HG03460 (cell line): ENCODE data around the gene MLLT6.
A peak's percentile ranks its signal among the peaks of the same experiment; 100 is the strongest.

Experiments used
- ATAC-seq: cut with Tn5 transposase; IDR thresholded peaks from one replicate; pipeline ENCODE4 v1.9.1; 2021; ENCODE audit not compliant: unreplicated experiment

Gene MLLT6

GRCh38 chr17:38674749-38675615 is 30.1 kb upstream of the MLLT6 start, which contains the start of gene EPOP:
EPOP (minus strand) TSS chr17:38674957; CDS start chr17:38674495, 462 bp downstream.
- peak; percentile 83 for ATAC-seq

GRCh38 chr17:38676706-38677504 is 28.2 kb upstream of the MLLT6 start:
- ATAC-seq = no peak

- ATAC-seq = no peak
Measured at GRCh38 chr17:38677819-38678218, 27.3 kb upstream of the MLLT6 start.

DNA sequence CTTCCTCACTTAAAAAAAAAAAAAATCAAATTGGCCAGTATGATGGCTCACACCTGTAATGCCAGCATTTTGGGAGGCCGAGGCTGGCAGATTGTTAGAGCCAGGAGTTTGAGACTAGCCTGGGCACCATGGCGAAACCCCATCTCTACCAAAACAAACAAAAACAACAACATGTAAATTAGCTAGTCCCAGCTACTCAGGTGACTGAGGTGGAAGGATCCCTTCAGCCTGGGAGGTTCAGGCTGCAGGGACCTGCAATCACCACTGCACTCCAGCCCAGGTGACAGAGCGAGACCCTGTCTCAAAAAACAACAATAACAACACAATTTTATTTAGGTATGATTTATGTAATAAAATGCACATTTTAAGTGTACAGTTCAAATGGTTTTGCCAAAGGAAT is 24.0 kb upstream of the MLLT6 start:
- no peak for ATAC-seq

DNA sequence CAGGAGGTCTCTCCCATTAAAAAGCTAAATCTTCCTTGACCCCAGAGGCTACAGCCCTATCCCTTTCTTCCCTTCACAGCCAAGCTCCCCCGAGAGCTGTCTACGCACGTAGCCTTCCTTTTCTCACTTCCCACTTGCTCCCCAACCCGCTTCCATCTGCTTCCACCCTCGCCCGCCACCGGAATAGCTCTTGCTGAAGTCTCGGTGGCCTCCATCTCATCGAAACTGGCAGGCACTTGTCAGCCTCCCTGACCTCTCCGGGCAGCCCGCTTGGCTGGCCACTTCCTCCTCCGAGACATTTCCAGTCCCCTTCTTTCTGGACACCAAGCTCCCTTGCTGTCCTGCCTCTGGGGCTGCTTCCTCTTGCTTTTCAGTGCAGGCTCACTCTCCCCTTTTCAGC is 19.6 kb upstream of the MLLT6 start:
- ATAC-seq = no peak

DNA sequence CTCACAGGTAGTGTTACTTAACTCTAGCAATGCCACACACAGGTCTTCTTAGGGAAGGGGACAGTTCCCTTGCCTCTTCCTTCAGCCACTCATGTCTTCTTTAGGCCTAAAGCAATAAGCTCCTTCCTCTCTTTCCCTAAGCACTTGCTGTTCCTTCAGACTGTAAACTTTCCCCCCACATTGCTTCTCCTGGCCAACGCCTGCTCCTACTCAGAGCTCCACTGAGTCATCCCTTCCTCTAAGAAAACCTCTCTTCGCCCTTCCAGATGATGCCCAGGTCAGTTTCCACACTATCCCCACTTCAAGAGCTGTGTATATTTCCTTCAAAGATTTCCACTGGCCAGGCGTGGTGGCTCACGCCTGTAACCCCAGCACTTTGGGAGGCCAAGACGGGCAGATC is 17.8 kb upstream of the MLLT6 start:
- ATAC-seq = no peak

GRCh38 chr17:38690386-38690785 is 14.7 kb upstream of the MLLT6 start:
- ATAC-seq = no peak

GRCh38 chr17:38691154-38691553 is 13.9 kb upstream of the MLLT6 start:
- ATAC-seq = no peak

GRCh38 chr17:38693700-38694329 is 11.3 kb upstream of the MLLT6 start:
- no peak for ATAC-seq

DNA sequence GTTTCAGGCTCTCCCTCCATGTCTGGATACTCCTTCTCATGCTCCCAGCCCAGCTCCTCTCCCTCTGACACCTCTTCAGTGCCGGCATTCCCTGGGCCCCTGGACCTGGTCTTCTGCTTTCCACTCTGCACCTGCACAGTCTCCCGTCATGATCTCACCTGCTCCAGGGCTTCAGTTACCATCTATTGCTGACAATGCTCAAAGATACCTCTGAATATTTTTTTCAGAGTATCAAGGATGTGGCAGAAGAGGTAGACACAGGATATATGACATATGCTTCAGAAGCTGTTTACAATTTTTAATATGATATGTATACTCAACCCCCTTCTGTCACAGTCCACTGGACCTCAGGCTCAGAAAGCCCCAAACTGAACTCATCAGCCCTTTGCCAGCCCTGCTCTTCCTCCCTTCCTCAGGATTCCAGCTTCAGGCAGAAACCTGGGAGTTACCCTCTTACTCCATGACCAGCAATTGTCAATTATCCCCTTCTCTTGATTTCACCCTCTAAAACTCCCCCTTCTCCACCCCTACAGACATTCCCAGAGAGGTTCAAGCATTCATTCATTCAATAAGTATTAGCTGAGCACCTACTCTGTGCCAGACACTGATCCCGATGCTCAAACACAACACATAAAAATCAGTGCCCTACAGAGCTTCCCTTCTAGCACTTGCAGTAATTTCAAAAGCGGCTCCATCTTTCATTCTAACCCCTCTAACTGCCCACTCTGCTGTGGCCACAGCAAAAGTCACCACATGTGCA is 7.8 kb upstream of the MLLT6 start:
- ATAC-seq = no peak

DNA sequence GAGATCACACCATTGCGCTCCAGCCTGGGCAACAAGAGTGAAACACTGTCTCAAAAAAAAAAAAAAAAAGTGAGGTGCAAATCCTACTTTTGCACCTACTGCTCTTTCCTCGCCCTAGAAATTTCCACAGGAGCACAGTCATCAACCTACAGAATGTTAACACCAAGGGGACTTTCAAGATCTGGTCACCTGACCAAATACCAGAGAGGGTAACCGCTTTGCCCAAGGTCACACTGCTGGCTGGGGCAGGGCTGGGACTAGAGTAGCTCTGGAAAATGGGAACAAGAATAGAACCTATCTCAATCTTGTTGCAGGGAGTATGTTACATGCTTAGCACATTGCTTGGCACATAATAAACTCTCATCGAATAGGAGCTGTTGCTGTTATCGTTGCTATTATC is 6.3 kb upstream of the MLLT6 start:
- ATAC-seq = no peak

GRCh38 chr17:38701504-38702165 is 3.4 kb upstream of the MLLT6 start:
- ATAC-seq = no peak

DNA sequence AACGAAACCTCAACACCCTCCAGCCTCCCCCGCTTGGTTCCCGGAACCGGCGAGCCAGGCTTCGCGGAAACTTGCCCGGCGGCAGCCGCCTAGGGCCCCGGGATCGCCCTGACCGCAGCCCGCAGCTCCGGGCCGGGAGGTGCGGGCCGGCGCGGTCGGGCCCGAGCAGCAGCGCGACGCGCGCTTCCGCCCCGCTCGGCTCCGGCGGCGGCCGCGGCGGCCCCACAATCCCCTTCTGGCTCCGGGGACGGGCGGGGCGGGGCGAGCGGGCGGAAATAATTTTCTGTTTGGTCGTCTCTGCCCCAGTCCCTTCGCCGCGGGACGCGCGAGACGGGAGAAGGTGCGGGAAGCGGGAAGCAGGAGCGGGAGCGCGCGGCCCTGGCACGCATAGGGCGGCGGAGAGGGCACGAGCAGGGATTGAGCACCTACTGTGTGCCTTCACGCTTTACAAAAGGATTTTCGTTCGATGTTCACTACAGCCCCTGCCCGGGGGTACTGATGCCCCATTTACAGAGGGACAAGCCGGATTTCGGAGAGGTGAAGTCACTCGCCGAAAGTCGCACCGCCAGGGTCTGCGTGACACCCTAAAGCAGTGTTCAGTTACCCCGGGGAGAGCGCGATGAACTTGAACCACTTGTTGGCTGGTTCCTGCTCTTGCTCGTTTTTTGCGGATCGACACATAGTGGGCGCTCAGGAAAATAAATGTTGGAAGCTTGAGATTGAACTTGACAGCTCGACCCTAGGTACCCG is 2.7 kb upstream of the MLLT6 start:
- no peak for ATAC-seq

DNA sequence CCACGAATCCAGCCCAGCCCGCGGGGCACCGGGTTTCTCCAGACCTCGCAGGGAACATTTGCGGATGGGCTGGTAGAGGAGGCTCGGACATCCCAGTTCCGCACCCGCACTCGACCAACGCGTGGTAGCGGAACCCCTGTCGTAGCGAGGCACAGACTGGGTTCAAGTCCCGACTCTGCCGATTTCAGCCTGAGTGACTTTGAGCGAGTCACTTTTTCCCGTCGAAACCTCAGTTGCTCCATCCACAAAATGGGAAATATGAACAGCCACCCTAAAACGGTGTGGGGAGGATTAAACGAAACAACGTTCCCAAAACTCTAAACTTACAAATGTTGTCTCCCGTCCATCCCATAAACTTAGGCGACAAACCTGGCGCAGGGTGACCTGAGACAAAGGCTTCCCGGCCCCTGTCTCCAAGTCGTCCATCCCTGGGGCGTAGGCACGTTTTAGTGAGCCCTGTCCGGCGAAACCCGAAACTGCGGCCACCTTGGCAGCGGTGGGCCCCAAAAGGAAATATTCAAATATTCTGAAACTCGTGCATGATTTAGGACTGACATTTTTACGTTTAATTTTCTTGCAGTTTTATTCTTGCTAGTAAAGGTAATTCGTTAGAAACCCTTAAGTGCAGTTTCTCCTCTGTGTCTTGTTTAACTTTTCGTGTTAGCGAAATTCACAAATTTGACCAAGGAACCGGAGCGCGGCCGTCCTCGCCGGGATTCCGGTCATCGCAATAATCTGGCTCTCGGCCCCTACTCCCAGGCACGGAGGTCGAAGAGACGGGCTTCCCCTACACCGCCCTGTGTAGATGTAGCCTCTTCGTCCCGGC is 1.9 kb upstream of the MLLT6 start:
- ATAC-seq = no peak

DNA sequence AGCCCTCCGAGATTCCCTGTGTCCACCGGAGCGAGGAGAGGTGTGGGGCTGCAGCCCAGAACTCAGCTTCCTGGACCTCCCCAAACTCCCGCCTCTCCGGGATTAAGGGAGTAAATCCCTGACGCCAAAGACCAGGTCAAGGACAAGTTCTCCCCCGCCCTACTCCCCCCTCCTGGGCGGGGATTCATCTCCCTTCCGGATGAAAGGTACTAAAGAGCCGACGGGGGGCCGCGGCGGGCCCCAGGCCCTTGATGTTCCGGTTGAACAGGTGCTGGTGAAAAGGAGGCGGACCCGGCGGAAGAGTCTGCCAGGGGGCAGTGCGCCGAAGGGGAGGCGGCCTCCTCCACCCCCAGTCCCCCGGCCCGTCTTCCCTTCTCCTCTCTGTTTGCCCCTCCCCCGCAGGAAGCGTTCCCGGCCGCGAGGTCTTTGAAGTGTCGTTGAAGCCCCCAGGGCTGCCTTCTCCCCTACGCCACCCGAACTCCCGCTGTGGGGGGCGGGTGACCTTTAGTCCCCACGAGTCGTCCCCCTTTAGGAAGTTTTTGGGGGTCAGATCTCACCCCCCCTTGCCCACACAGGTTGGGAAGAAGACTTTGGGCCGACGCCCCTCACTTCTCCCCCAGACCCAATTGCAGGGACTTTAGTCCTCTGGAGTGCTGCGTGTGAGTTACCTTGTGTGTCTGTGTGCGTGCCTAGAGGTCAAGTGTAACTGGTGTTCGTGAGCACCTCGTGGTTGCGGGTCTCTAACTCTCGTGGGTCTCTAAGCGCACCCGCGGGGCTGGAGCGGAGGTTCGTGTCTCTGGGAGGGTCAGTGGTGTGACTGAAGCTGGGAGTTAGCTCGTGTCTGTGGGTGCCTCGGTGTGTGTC is 1.1 kb upstream of the MLLT6 start:
- no peak for ATAC-seq

GRCh38 chr17:38705523-38705802 is 390 bp downstream of the MLLT6 start:
- ATAC-seq = no peak

GRCh38 chr17:38705803-38706504 is 881 bp downstream of the MLLT6 start:
- ATAC-seq = no peak
